GM13977 (cell line): ENCODE measurements around the gene LRRC1.

Experiments
- DNase-seq: peaks from one replicate; pipeline ENCODE4 v3.0.0; 2012; ENCODE audit warnings: low spot score
- CTCF ChIP-seq: IDR thresholded peaks from 2 replicates; pipeline ENCODE4 v1.5.1; 2012; ENCODE audit warnings: mild to moderate bottlenecking, control low read depth; ENCODE audit not compliant: insufficient read depth; ENCODE audit errors: extremely low read depth, missing control alignments
- in situ Hi-C: fragments of 300-500 bp; cut with MboI; formaldehyde crosslinking; loops from one replicate; pipeline ENCODE4 v1.12.0; 2022; ENCODE audit warnings: low sequenced_read_pairs, low pct_unique_long_range_greater_than_20kb, mixed read lengths, inconsistent platforms; ENCODE audit not compliant: unreplicated experiment

The LRRC1 gene

GRCh38 chr6:53920881-53921280, 126.1 kb downstream of the LRRC1 start:
- DNase-seq: no peak
- in situ Hi-C loops: no loop called here
- TF ChIP-seq CTCF: no peak

DNA sequence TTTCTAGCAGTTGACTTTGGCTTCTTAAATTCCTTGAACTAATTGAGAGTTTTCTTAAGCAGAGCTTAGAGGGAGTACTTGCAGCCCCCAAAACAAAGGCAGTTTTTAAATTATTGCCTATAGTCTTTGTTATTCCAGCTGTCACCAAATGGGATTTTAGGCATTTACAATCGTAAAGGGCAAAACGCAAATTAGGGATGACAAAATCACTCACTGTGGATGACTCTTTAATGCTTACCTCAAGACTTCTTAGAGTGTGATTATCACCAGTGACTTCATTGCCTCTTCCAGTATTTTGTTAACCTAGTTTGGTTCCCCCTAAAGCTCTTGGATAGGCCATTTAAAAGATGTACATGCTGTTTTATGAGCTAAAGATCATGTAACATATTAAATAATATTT, 126.8 kb downstream of the LRRC1 start:
- in situ Hi-C loops: no loop called here
- DNase-seq: no peak
- TF ChIP-seq CTCF: no peak

DNA sequence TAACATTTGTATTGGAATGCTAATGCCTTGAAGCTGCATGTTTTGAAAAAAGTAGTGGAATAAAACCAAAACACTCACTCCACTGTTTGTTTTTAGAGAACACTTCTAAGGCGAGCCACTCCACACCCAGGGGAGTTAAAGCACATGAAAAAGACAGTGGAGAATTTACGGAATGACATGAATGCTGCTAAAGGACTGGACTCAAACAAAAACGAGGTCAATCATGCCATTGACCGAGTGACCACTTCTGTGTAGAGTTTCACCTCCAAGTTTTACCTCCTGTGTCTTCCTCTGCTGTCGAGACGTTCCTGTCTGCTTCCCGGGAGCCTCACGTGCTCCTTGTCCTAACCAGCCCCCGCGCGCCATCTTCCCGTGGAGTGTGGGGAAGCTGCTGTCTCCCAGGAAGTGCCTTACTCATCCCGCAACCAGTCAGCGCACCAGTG, 127.8 kb downstream of the LRRC1 start:
- no peak for TF ChIP-seq CTCF
- in situ Hi-C loops: no loop called here
- DNase-seq: no peak

DNA sequence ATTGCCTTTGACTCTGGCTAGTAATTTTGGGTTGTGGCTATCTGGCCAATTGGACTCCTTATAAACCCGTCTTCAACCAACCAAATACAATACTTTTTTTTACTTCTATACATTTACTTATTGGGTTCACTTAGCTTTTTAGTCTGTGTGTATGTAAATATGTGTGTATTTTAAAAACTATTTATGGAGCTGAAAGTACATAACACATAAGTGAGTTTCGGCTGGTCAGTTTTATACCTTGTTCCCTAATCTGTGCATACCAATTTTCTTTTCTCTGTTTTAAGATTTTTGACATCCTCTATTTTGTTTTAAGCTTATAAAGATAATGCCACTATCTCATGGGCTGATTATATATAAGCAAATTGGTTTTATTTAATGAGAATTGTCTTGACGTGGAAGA, 129.5 kb downstream of the LRRC1 start:
- DNase-seq: no peak
- in situ Hi-C loops: no loop called here
- TF ChIP-seq CTCF: no peak

- in situ Hi-C loops: no loop called here
- no peak for DNase-seq
- no peak for TF ChIP-seq CTCF
These were observed 130.1 kb downstream of the LRRC1 start for GRCh38 chr6:53924821-53925422.

DNA sequence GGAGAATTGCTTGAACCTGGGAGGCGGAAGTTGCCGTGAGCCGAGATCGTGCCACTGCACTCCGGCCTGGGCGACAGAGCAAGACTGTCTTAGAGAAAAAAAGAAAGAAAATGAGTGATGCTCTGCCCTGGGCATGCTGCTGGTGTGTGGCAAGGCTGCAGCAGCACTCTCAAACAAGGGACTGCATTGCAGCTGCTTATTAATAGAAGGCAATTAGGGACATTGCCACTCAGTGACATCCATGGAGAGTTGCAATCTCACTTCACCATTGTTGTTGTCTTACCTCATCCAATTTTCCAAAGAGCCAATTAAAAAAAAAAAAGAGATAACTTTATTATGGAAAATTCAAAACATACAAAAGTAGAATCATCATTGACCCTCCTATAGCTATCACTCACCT, 131.1 kb downstream of the LRRC1 start:
- no peak for TF ChIP-seq CTCF
- no peak for DNase-seq
- in situ Hi-C loops: no loop called here

DNA sequence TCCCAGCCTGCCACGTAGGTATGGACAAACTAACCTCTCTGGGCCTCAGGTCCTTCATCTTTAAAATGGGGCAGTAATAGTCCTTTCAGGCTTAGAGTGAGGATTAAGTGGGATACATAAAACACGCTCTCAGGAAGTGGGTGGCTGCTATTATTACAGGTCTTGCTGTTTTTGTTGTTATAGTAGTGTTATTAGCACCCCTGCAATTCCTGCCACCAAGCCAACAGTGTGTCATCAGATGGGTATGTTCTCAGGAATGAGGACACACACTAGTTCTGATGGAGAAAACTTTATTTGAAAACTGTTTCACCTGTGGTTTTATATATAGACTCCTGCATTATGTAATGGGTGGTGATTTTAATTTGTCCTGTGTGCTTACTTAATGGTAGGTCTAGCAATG, 131.7 kb downstream of the LRRC1 start:
- in situ Hi-C loops: no loop called here
- DNase-seq: no peak
- TF ChIP-seq CTCF: no peak
